Endothelial cell of umbilical vein (primary cell): ENCODE results near the gene SMG9. TPM values are rescaled to one million over a fixed set of nuclear protein-coding genes. Genes with fewer than 3 reads are reported as not detected.
"Not testable (repeated sequence)": the region's sequence is repeated elsewhere in the genome, so short reads cannot be mapped to it uniquely, and the experiment has no call there.

ENCODE experiments used
- BruUV-seq: library from RNA; stranded (reverse); fragments of 400-500 nt; replicated peaks from 2 replicates; lab custom pipeline; 2021; lab: Mats Ljungman, UMichigan
- CTCF ChIA-PET: fragments of 300-600, 350-600 bp; sonication (Branson Sonifier 250); formaldehyde crosslinking; loops from one replicate; lab custom pipeline; 2021; ENCODE audit warnings: antibody characterized with exemption, inconsistent platforms; lab: Charles Lee
- POLR2A ChIA-PET: fragments of 300-600, 350-600 bp; sonication (Branson Sonifier 250); formaldehyde crosslinking; loops from one replicate; lab custom pipeline; 2021; ENCODE audit warnings: antibody characterized with exemption, inconsistent platforms; lab: Charles Lee
- DNase-seq: peaks from one replicate; pipeline ENCODE4 v3.0.0-alpha.2; 2011; ENCODE audit warnings: low read depth, low spot score
- FAIRE-seq: peaks from 2 replicates; lab custom pipeline; 2011; peaks lifted over from hg19 to GRCh38; lab: Jason Lieb, UNC
- H2AFZ ChIP-seq: 2 replicates; pipeline ENCODE4 v1.6.0; 2012; ENCODE audit warnings: low read depth, low read length, control low read depth, inconsistent platforms
- H3K27ac ChIP-seq: 2 replicates; pipeline ENCODE4 v1.5.1; 2011; ENCODE audit warnings: low read depth, mild to moderate bottlenecking, control low read depth, low read length, moderate library complexity; ENCODE audit not compliant: insufficient read depth
- H3K27me3 ChIP-seq, 2 experiments: 2 replicates each; pipeline versions ENCODE4 v1.6.0 to v1.6.1; 2011; ENCODE audit warnings: low read length in 2 of 2, mixed read lengths in 1 of 2; ENCODE audit not compliant: control insufficient read depth in 2 of 2, insufficient read depth in 2 of 2
- H3K36me3 ChIP-seq, 2 experiments: 2 replicates in 1 of 2; 3 replicates in 1 of 2; pipeline ENCODE4 v1.5.1; 2011; ENCODE audit warnings: low read length in 2 of 2, mild to moderate bottlenecking in 1 of 2, moderate library complexity in 1 of 2; ENCODE audit not compliant: control insufficient read depth in 2 of 2, insufficient read depth in 2 of 2; ENCODE audit errors: extremely low read depth in 1 of 2
- H3K4me1 ChIP-seq: 3 replicates; pipeline ENCODE4 v1.5.1; 2011; ENCODE audit warnings: mild to moderate bottlenecking, low read length; ENCODE audit not compliant: control insufficient read depth, insufficient read depth; ENCODE audit errors: extremely low read depth
- H3K4me2 ChIP-seq: 2 replicates; pipeline ENCODE4 v1.6.1; 2011; ENCODE audit warnings: low read length, control low read depth, mixed read lengths; ENCODE audit not compliant: insufficient read depth
- H3K4me3 ChIP-seq, 3 experiments: fragments of 200-600 bp in 1 of 3; sonication (generic), shearing (Covaris generic) in 1 of 3; replicated peaks in 1 of 3; 2 replicates each; pipeline ENCODE4 v1.5.1; 2011 to 2016; ENCODE audit warnings: control low read depth in 3 of 3, low read length in 3 of 3, mild to moderate bottlenecking in 2 of 3, inconsistent platforms in 1 of 3, low read depth in 1 of 3, moderate library complexity in 1 of 3; ENCODE audit not compliant: insufficient read depth in 1 of 3
- H3K79me2 ChIP-seq: 2 replicates; pipeline ENCODE4 v1.6.0; 2012; ENCODE audit warnings: low read length, inconsistent platforms; ENCODE audit not compliant: control insufficient read depth, insufficient read depth
- H3K9ac ChIP-seq: replicated peaks from 2 replicates; pipeline ENCODE3; 2011; ENCODE audit warnings: low read length, control low read depth; ENCODE audit not compliant: insufficient read depth; ENCODE audit errors: extremely low read depth
- H3K9me1 ChIP-seq: replicated peaks from 3 replicates; pipeline ENCODE4 v1.6.0; 2011; ENCODE audit warnings: mild to moderate bottlenecking, low read length; ENCODE audit not compliant: control insufficient read depth, insufficient read depth; ENCODE audit errors: extremely low read depth
- H3K9me3 ChIP-seq: replicated peaks from 2 replicates; pipeline ENCODE4 v1.5.1; 2012; ENCODE audit warnings: low read length, inconsistent platforms; ENCODE audit not compliant: control insufficient read depth, insufficient read depth
- H4K20me1 ChIP-seq: replicated peaks from 2 replicates; pipeline ENCODE3; 2011; ENCODE audit warnings: mild to moderate bottlenecking, low read length; ENCODE audit not compliant: control insufficient read depth, insufficient read depth; ENCODE audit errors: extremely low read depth
- GATA2 ChIP-seq: IDR thresholded peaks from 2 replicates; pipeline ENCODE4 v1.7.0; 2011; ENCODE audit warnings: low read depth, mild to moderate bottlenecking, moderate library complexity, mixed read lengths, low read length; ENCODE audit not compliant: insufficient read length, insufficient read depth
- MYC ChIP-seq: IDR thresholded peaks from one replicate; pipeline ENCODE4 v1.6.1; 2011; ENCODE audit warnings: mild to moderate bottlenecking, low read depth, low read length
- dilution Hi-C: fragments of 300-500 bp; cut with MboI; formaldehyde crosslinking; loops from one replicate; pipeline ENCODE4 v1.15.0; 2019; ENCODE audit warnings: low sequenced_read_pairs; ENCODE audit not compliant: extremely low pct_ligation_motif_present
- intact Hi-C: fragments of 100-400 bp; cut with micrococcal nuclease; formaldehyde crosslinking; loops from one replicate; pipeline ENCODE4 v1.10.0; 2022
- polyA plus RNA-seq, 4 experiments: library from polyadenylated mRNA; depleted of rRNA in 3 of 4; stranded (reverse) in 3 of 4; unstranded in 1 of 4; fragments of >200 nt; gene quantifications; 2 replicates each; pipeline versions ENCODE4 v1.2.1 to v1.2.3, GENCODE V29; 2011 to 2012; ENCODE audit warnings: missing spikeins in 1 of 4
- total RNA-seq: library from RNA; stranded (reverse); gene quantifications from 2 replicates; pipeline ENCODE4 v1.2.3, GENCODE V29; 2021

Gene SMG9
- total and polyA plus RNA-seq, 2 donors (not counting 3 experiments of a cell fraction or from before 2014, with no cell fraction given) = 25.5 to 45.0 TPM

- Histone ChIP-seq H3K9me3 (no peaks in the 10 kb centered on the region), H4K20me1 (no peaks in the 10 kb centered on the region), H3K27ac (no peak overlapping the region), H3K79me2 (no peaks in the 10 kb centered on the region), H3K27me3 (peaks cover 0 to 2% of the 10 kb centered on the region in 2 experiments), H3K9me1 (no peaks in the 10 kb centered on the region), H2AFZ (no peak overlapping the region), H3K4me3 (no peak overlapping the region), H3K4me2 (no peak overlapping the region), H3K9ac (no peak overlapping the region), H3K36me3 (no peaks in the 10 kb centered on the region), H3K4me1 (no peaks in the 10 kb centered on the region)
- intact Hi-C loops (no loop called here), dilution Hi-C loops (no loop called here)
- DNase-seq = no peak
- ChIA-PET CTCF (no interaction called here), POLR2A (no interaction called here)
- FAIRE-seq = no peak
- BruUV-seq = no TSS peak
- TF ChIP-seq MYC = no peak
- no peak for TF ChIP-seq GATA2
Measured at GRCh38 chr19:43682824-43683661, 71.7 kb downstream of the SMG9 start.

GRCh38 chr19:43682269-43682668, 72.5 kb downstream of the SMG9 start:
- H2AFZ ChIP-seq, H3K79me2 ChIP-seq, POLR2A ChIA-PET, BruUV-seq, H4K20me1 ChIP-seq, H3K9me1 ChIP-seq, H3K27me3 ChIP-seq, H3K4me2 ChIP-seq, DNase-seq, CTCF ChIA-PET, FAIRE-seq, intact Hi-C loops, H3K4me3 ChIP-seq, dilution Hi-C loops, H3K4me1 ChIP-seq, H3K27ac ChIP-seq, H3K9me3 ChIP-seq, H3K36me3 ChIP-seq, H3K9ac ChIP-seq: not testable (repeated sequence)
